Glutamatergic neuron (in vitro differentiated cells): ENCODE results near the gene TMEM59. TPM values are rescaled to one million over a fixed set of nuclear protein-coding genes. Genes with fewer than 3 reads are reported as not detected.

Experiments used
- DNase-seq: peaks from one replicate; pipeline ENCODE4 v3.0.0; 2022
- H3K27ac Mint-ChIP-seq: one replicate; pipeline ENCODE4 v1.8.0; 2020; ENCODE audit warnings: mild to moderate bottlenecking, mixed read lengths, inconsistent platforms; ENCODE audit not compliant: unreplicated experiment
- H3K27me3 Mint-ChIP-seq: one replicate; pipeline ENCODE4 v1.8.0; 2020; ENCODE audit warnings: mild to moderate bottlenecking, moderate library complexity, mixed read lengths, inconsistent platforms; ENCODE audit not compliant: unreplicated experiment
- H3K36me3 Mint-ChIP-seq: one replicate; pipeline ENCODE4 v1.8.0; 2020; ENCODE audit warnings: mild to moderate bottlenecking, mixed read lengths, inconsistent platforms; ENCODE audit not compliant: unreplicated experiment
- H3K4me1 Mint-ChIP-seq: one replicate; pipeline ENCODE4 v1.8.0; 2020; ENCODE audit warnings: mild to moderate bottlenecking, low read depth, mixed read lengths, inconsistent platforms; ENCODE audit not compliant: unreplicated experiment
- H3K4me3 Mint-ChIP-seq: one replicate; pipeline ENCODE4 v1.8.0; 2020; ENCODE audit warnings: mild to moderate bottlenecking, mixed read lengths, inconsistent platforms; ENCODE audit not compliant: unreplicated experiment
- H3K9me3 Mint-ChIP-seq: one replicate; pipeline ENCODE4 v1.8.0; 2020; ENCODE audit warnings: mild to moderate bottlenecking, moderate library complexity, mixed read lengths, inconsistent platforms; ENCODE audit not compliant: unreplicated experiment
- long read RNA-seq: library from polyadenylated mRNA; unstranded; transcript quantifications from one replicate; pipeline ENCODE4 v2.0.0, GENCODE V29; 2020; ENCODE audit not compliant: unreplicated experiment
- total RNA-seq: library from RNA; stranded (reverse); fragmentation: NEBNext Ultra II Directional; extraction: Animal tissue kit (Norgen Biotek cat#: 25700); gene quantifications from one replicate; pipeline ENCODE4 v1.2.1, GENCODE V29; 2021; ENCODE audit not compliant: unreplicated experiment
- TF ChIP-seq, protein P1 (sequence below): fragments of 200-600 bp; sonication (generic); IDR thresholded peaks from one replicate; pipeline ENCODE4 v1.5.0; 2021; ENCODE audit not compliant: partially characterized antibody, unreplicated experiment

Gene TMEM59, protein sequence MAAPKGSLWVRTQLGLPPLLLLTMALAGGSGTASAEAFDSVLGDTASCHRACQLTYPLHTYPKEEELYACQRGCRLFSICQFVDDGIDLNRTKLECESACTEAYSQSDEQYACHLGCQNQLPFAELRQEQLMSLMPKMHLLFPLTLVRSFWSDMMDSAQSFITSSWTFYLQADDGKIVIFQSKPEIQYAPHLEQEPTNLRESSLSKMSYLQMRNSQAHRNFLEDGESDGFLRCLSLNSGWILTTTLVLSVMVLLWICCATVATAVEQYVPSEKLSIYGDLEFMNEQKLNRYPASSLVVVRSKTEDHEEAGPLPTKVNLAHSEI
- total RNA-seq = 309 TPM
- long read RNA-seq, full-length matches to known transcripts = 175 of 263 reads
- long read RNA-seq, partial matches to known transcripts = 3 of 263 reads
- long read RNA-seq, other reads (novel, unspliced or antisense) = 85 of 263 reads

DNA sequence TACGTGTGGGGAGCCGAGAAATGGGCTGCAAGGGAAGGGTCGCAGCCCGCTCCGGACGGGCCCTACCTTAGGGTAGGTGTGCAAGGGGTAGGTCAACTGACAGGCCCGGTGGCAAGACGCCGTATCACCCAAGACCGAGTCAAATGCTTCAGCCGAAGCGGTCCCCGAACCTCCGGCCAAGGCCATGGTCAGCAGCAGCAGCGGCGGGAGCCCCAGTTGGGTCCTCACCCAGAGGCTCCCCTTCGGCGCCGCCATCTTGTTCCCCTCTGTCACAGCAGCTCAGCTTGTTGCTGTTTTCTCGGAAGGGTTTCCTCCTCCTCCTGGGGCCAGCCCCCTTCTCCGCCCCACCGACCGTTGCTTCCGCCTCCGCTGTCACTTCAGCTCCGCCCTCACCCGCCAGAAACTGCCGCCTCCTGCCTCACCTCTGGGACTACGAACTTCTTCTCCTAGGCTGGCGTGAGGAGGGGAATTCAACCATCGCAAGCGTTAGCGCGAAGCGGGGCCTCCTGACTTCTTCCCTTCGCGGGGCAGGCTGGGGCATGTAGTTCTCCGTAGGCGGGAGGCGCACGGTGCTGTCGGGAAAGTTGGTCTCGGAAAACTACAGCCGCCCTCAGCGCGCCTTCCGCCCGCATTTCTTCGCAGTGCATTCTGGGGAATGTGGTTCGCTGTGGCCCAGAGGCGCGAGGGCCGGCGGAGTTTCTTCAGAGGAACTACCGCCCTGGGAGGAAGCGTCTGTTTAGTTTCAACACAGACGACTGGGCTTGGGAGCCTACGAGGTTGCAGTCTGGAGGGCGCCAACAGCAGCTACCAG is at the start of gene TMEM59, which contains the start of gene TCEANC2:
Gene TMEM59 (minus strand): TSS at position 271 of the 811 bp plus-strand sequence. CDS start 16 bp downstream, at position 255.
Gene TCEANC2 (plus strand): TSS at position 675 of the 811 bp plus-strand sequence. CDS start 815 bp downstream, outside the sequence.
- Mint-ChIP-seq H3K27me3 (peaks cover 6% of the 10 kb centered on the region), H3K4me1 (peaks cover 17% of the 10 kb centered on the region), H3K27ac (no peak within 1 kb of the TSS), H3K4me3 (no peak within 1 kb of the TSS), H3K36me3 (no peaks in the 10 kb centered on the region), H3K9me3 (peaks cover 3% of the 10 kb centered on the region)
- peak; percentile 97 for DNase-seq
- TF ChIP-seq, protein P1, sequence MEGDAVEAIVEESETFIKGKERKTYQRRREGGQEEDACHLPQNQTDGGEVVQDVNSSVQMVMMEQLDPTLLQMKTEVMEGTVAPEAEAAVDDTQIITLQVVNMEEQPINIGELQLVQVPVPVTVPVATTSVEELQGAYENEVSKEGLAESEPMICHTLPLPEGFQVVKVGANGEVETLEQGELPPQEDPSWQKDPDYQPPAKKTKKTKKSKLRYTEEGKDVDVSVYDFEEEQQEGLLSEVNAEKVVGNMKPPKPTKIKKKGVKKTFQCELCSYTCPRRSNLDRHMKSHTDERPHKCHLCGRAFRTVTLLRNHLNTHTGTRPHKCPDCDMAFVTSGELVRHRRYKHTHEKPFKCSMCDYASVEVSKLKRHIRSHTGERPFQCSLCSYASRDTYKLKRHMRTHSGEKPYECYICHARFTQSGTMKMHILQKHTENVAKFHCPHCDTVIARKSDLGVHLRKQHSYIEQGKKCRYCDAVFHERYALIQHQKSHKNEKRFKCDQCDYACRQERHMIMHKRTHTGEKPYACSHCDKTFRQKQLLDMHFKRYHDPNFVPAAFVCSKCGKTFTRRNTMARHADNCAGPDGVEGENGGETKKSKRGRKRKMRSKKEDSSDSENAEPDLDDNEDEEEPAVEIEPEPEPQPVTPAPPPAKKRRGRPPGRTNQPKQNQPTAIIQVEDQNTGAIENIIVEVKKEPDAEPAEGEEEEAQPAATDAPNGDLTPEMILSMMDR = no peak

DNA sequence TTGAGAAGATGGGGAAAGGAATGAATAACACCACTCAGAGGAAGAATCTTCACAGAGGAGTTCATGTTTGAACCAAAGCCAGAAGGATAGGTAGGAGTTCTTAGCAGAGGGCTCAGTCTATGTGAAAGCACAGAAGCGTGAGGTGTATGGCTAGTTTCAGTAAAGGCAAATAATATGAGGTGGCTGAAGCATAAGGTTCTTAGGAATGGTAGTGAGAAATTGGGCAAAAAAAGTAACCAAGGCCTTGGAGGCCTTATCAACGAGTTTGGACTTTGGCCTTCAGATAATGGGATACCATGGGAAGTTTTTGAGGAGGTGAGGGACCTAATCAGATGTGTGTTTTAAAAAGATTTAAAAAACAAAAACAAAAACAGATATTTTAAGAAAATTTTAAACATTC is 47.5 kb upstream of the TMEM59 start:
- no peak for DNase-seq
- Mint-ChIP-seq H3K4me3 (no peak overlapping the region), H3K4me1 (peaks cover 5% of the 10 kb centered on the region), H3K9me3 (peaks cover 3% of the 10 kb centered on the region), H3K27me3 (peaks cover 3% of the 10 kb centered on the region), H3K36me3 (no peaks in the 10 kb centered on the region), H3K27ac (no peak overlapping the region)
- TF ChIP-seq, protein P1 = no peak

DNA sequence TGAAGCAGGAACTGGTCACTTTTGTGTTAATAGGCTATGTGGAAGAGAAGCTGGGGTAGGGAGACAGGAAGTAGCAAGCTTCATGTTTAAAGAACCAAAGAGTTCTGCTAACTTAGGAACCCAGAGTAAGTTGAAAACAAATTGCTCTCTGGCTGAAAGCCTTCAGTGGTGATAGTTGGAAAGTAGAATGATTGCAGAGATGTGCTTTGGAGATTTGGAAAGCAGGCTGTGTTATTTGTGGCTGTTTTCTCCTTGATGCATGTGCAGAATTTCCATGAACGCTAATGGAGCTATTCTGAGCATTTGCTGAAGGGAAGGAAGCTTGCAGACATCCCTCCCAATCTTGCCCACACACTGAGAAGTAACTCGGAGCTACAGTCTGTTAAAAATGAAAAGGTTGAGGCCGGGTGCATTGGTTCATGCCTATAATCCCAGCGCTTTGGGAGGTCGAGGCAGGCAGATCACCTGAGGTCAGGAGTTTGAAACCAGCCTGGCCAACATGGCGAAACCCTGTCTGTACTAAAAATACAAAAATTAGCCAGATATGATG is 46.1 kb upstream of the TMEM59 start:
- H3K36me3 Mint-ChIP-seq = no peaks in the 10 kb centered on the region
- no peak overlapping the region for H3K27ac Mint-ChIP-seq
- H3K9me3 Mint-ChIP-seq = peaks cover 3% of the 10 kb centered on the region
- DNase-seq = no peak
- TF ChIP-seq, protein P1 = no peak
- no peak overlapping the region for H3K4me3 Mint-ChIP-seq
- peaks cover 5% of the 10 kb centered on the region for H3K4me1 Mint-ChIP-seq
- H3K27me3 Mint-ChIP-seq = peaks cover 3% of the 10 kb centered on the region

DNA sequence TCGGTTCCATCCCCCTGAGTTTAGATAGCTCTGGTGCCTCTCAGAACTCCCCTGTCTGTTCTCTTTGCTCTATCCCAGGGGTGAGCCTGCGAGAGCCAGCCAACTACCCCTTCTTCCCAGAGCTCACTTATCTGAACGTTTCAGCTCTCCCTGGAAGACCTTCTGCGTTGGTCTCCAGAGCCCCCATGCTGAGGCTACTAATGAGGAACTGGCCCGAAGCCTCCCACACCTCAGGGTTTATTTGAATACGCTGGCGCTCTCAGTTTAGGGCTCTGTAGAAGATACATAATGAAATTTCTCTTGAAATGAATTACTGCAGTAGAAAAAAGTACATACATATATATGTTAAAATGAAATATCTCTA is 43.9 kb upstream of the TMEM59 start:
- TF ChIP-seq, protein P1 = no peak
- peaks cover 2% of the 10 kb centered on the region for H3K27me3 Mint-ChIP-seq
- DNase-seq = no peak
- H3K9me3 Mint-ChIP-seq = peaks cover 3% of the 10 kb centered on the region
- no peak overlapping the region for H3K27ac Mint-ChIP-seq
- H3K36me3 Mint-ChIP-seq = no peaks in the 10 kb centered on the region
- peaks cover 5% of the 10 kb centered on the region for H3K4me1 Mint-ChIP-seq
- H3K4me3 Mint-ChIP-seq = no peak overlapping the region
